ENCODE results near the gene SLC7A8. TPM values are rescaled to one million over a fixed set of nuclear protein-coding genes. Genes with fewer than 3 reads are reported as not detected.

Gene SLC7A8
- total RNA-seq, 2 donors from 2014 or later = 119 to 143 TPM

GRCh38 chr14:23104591-23105347 is 78.7 kb downstream of the SLC7A8 start, which contains the start of gene CIROP:
Gene CIROP, minus strand, starts transcription at chr14:23104989. Its CDS starts 69 bp downstream, at chr14:23104920.
- Histone ChIP-seq H3K9me3 (no peaks in the 10 kb centered on the region), H3K27ac (no peak within 1 kb of the TSS), H3K4me1 (replicated peaks) (no peaks in the 10 kb centered on the region), H3K4me3 (no peak within 1 kb of the TSS), H3K27me3 (replicated peaks; ENCODE audit: insufficient read depth) (no peaks in the 10 kb centered on the region), H3K36me3 (no peaks in the 10 kb centered on the region)
- no peak for DNase-seq (ENCODE audit: low spot score)
- 59% methylated on average over 11 of the region's 11 CpGs for WGBS
- TF ChIP-seq POLR2A (IDR thresholded peaks at IDR 0.05) = no peak
- intact Hi-C loops (cut with DNase I) = no loop called here

GRCh38 chr14:23104070-23104590 is 79.3 kb downstream of the SLC7A8 start:
- no peaks in the 10 kb centered on the region for H3K9me3 ChIP-seq
- H3K27ac ChIP-seq = no peak overlapping the region
- TF ChIP-seq POLR2AphosphoS5 (IDR thresholded peaks at IDR 0.05) (no peak), CTCF (IDR thresholded peaks at IDR 0.05) (no peak), POLR2A (IDR thresholded peaks at IDR 0.05) (no peak)
- WGBS = 82% methylated on average over 6 of the region's 6 CpGs
- no peaks in the 10 kb centered on the region for H3K27me3 ChIP-seq (replicated peaks; ENCODE audit: insufficient read depth)
- no peak overlapping the region for H3K4me3 ChIP-seq
- DNase-seq (ENCODE audit: low spot score) = no peak
- no peaks in the 10 kb centered on the region for H3K4me1 ChIP-seq (replicated peaks)
- intact Hi-C loops (cut with DNase I) = no loop called here
- no peaks in the 10 kb centered on the region for H3K36me3 ChIP-seq

GRCh38 chr14:23103581-23103980 is 79.9 kb downstream of the SLC7A8 start:
- DNase-seq (ENCODE audit: low spot score) = no peak
- Histone ChIP-seq H3K4me3 (no peak overlapping the region), H3K9me3 (no peaks in the 10 kb centered on the region), H3K27ac (no peak overlapping the region), H3K4me1 (replicated peaks) (no peaks in the 10 kb centered on the region), H3K36me3 (no peaks in the 10 kb centered on the region), H3K27me3 (replicated peaks; ENCODE audit: insufficient read depth) (no peaks in the 10 kb centered on the region)
- TF ChIP-seq POLR2AphosphoS5 (IDR thresholded peaks at IDR 0.05) (no peak), POLR2A (IDR thresholded peaks at IDR 0.05) (no peak), CTCF (IDR thresholded peaks at IDR 0.05) (no peak)
- intact Hi-C loops (cut with DNase I) = no loop called here
- WGBS = 94% methylated on average over 4 of the region's 4 CpGs

- Histone ChIP-seq H3K9me3 (no peaks in the 10 kb centered on the region), H3K4me3 (no peak overlapping the region), H3K4me1 (replicated peaks) (no peaks in the 10 kb centered on the region), H3K36me3 (no peaks in the 10 kb centered on the region), H3K27me3 (replicated peaks; ENCODE audit: insufficient read depth) (no peaks in the 10 kb centered on the region), H3K27ac (no peak overlapping the region)
- WGBS = 88% methylated on average over 2 of the region's 2 CpGs
- no peak for TF ChIP-seq CTCF (IDR thresholded peaks at IDR 0.05)
- TF ChIP-seq POLR2AphosphoS5 (IDR thresholded peaks at IDR 0.05) = no peak
- no peak for TF ChIP-seq POLR2A (IDR thresholded peaks at IDR 0.05)
- DNase-seq (ENCODE audit: low spot score) = no peak
- intact Hi-C loops (cut with DNase I) = no loop called here
Measured at GRCh38 chr14:23102801-23103200, 80.7 kb downstream of the SLC7A8 start.

GRCh38 chr14:23101986-23102625 is 81.4 kb downstream of the SLC7A8 start:
- H3K9me3 ChIP-seq = no peaks in the 10 kb centered on the region
- H3K27me3 ChIP-seq (replicated peaks; ENCODE audit: insufficient read depth) = no peaks in the 10 kb centered on the region
- no peak for TF ChIP-seq CTCF (IDR thresholded peaks at IDR 0.05)
- no peak for TF ChIP-seq POLR2AphosphoS5 (IDR thresholded peaks at IDR 0.05)
- no peak for TF ChIP-seq POLR2A (IDR thresholded peaks at IDR 0.05)
- no peak for DNase-seq (ENCODE audit: low spot score)
- no peak overlapping the region for H3K4me3 ChIP-seq
- no peaks in the 10 kb centered on the region for H3K4me1 ChIP-seq (replicated peaks)
- no peak overlapping the region for H3K27ac ChIP-seq
- WGBS = 69% methylated on average over 10 of the region's 10 CpGs
- no peaks in the 10 kb centered on the region for H3K36me3 ChIP-seq
- intact Hi-C loops (cut with DNase I) = no loop called here
